ENCODE data around the gene PLD6. TPM values are rescaled to one million over a fixed set of nuclear protein-coding genes. Genes with fewer than 3 reads are reported as not detected.

Gene PLD6
- total RNA-seq, 1 donor from 2014 or later, result 0.92 TPM

GRCh38 chr17:17232303-17232621 is 26.1 kb upstream of the PLD6 start:
- TF ChIP-seq CTCF (conservative IDR thresholded peaks at IDR 0.05; ENCODE audit: low read depth, low read length), result no peak
- H3K4me3 ChIP-seq (ENCODE audit: low read depth, low read length), result no peak overlapping the region
- no peak for DNase-seq (ENCODE audit: low read depth)

DNA sequence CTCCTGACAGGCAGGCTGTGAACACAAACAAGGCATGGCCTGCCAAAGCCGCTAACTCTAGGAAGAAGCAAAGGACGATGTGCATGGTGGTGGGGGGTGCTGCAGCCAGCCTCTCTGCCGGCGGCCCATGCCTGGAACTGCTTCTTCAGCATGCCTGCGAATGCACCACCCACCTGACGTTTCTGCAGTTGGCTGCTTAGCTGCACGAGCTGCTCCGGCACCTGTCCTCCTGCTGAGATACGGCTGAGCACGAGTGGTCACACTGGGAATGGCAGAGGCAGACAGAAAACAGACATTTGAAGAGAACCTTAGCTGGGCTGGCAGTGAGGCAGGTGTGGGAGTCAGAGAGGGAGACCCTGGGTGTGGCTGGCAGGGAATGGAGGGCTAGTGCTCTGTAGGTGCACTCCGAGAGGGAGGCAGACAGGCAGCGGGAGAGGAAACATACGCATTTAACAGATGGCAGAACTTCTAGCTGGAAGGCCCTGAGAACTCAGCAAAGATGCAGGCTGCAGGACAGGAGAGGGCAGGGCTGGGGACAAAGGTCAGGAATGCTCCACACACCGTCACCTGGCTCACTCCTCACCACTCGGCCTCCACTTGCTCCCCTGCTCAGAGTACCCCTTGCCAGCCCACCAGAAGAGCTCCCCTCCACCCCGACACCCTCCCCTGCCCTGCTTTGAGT is 25.6 kb upstream of the PLD6 start:
- no peak for TF ChIP-seq CTCF (conservative IDR thresholded peaks at IDR 0.05; ENCODE audit: low read depth, low read length)
- H3K4me3 ChIP-seq (ENCODE audit: low read depth, low read length), result no peak overlapping the region
- no peak for DNase-seq (ENCODE audit: low read depth)

GRCh38 chr17:17229416-17230384 is 23.6 kb upstream of the PLD6 start:
- TF ChIP-seq CTCF (conservative IDR thresholded peaks at IDR 0.05; ENCODE audit: low read depth, low read length), result no peak
- no peak overlapping the region for H3K4me3 ChIP-seq (ENCODE audit: low read depth, low read length)
- DNase-seq (ENCODE audit: low read depth), result no peak

- no peak for DNase-seq (ENCODE audit: low read depth)
- no peak for TF ChIP-seq CTCF (conservative IDR thresholded peaks at IDR 0.05; ENCODE audit: low read depth, low read length)
- no peak overlapping the region for H3K4me3 ChIP-seq (ENCODE audit: low read depth, low read length)
These were observed 22.6 kb upstream of the PLD6 start for GRCh38 chr17:17228521-17229279.

GRCh38 chr17:17227608-17228520 is 21.7 kb upstream of the PLD6 start:
- TF ChIP-seq CTCF (conservative IDR thresholded peaks at IDR 0.05; ENCODE audit: low read depth, low read length), result no peak
- no peak for DNase-seq (ENCODE audit: low read depth)
- no peak overlapping the region for H3K4me3 ChIP-seq (ENCODE audit: low read depth, low read length)
